T-cell (primary cell): ENCODE data around the gene FBN1. TPM values are rescaled to one million over a fixed set of nuclear protein-coding genes. Genes with fewer than 3 reads are reported as not detected.

ENCODE experiments used
- ATAC-seq, 4 experiments: fragments of 200-7000 bp in 3 of 4; fragments of 150-1000 bp in 1 of 4; cut with Tn5 transposase; replicated peaks in 1 of 4; 1 replicate in 3 of 4; 2 replicates in 1 of 4; pipeline ENCODE4 v1.10.0; 2021; ENCODE audit warnings: moderate library complexity in 3 of 4, mild to moderate bottlenecking in 2 of 4, moderate number of reproducible peaks in 1 of 4
- CTCF ChIA-PET, 2 donors: fragments of 300-600 bp; sonication (Branson Sonifier 250); formaldehyde crosslinking; loops; one replicate each; lab custom pipeline; 2022; ENCODE audit warnings: antibody characterized with exemption in 2 of 2; lab: Charles Lee
- POLR2A ChIA-PET, 2 donors: fragments of 300-600 bp; sonication (Branson Sonifier 250); formaldehyde crosslinking; loops; one replicate each; lab custom pipeline; 2022; ENCODE audit warnings: antibody characterized with exemption in 2 of 2; lab: Charles Lee
- DNase-seq, 35 experiments: peaks; one replicate each; pipeline versions ENCODE4 v3.0.0 to v3.0.0-alpha.2; 2013 to 2023
- H3K27ac ChIP-seq: one replicate; pipeline ENCODE4 v1.5.1; 2013; ENCODE audit warnings: low read length
- H3K27me3 ChIP-seq, 2 experiments: replicated peaks in 1 of 2; 1 replicate in 1 of 2; 2 replicates in 1 of 2; pipeline versions ENCODE4 v1.6.1 to v1.7.0; 2013; ENCODE audit warnings: low read length in 1 of 2, mixed read lengths in 1 of 2; ENCODE audit not compliant: control insufficient read depth in 2 of 2, insufficient read depth in 2 of 2; ENCODE audit errors: extremely low read depth in 1 of 2
- H3K36me3 ChIP-seq, 2 donors: 1 replicate in 1 of 2; 2 replicates in 1 of 2; pipeline versions ENCODE4 v1.6.1 to v1.7.0; 2013; ENCODE audit warnings: low read length in 1 of 2; ENCODE audit not compliant: control insufficient read depth in 2 of 2, insufficient read depth in 1 of 2; ENCODE audit errors: extremely low read depth in 1 of 2
- H3K4me1 ChIP-seq, 2 experiments: 1 replicate in 1 of 2; 2 replicates in 1 of 2; pipeline versions ENCODE4 v1.6.1 to v1.7.0; 2013; ENCODE audit warnings: low read length in 2 of 2, mixed read lengths in 1 of 2; ENCODE audit not compliant: insufficient read depth in 2 of 2, control insufficient read depth in 1 of 2; ENCODE audit errors: extremely low read depth in 1 of 2
- H3K4me3 ChIP-seq, 2 donors: 1 replicate in 1 of 2; 2 replicates in 1 of 2; pipeline versions ENCODE4 v1.5.1 to v1.7.0; 2013; ENCODE audit warnings: mild to moderate bottlenecking in 2 of 2, low read length in 1 of 2, moderate library complexity in 1 of 2; ENCODE audit not compliant: control insufficient read depth in 1 of 2; ENCODE audit errors: extremely low read depth in 1 of 2
- H3K9me3 ChIP-seq: 2 replicates; pipeline ENCODE4 v1.7.0; 2013
- H3K27ac Mint-ChIP-seq, 2 donors: one replicate each; pipeline ENCODE4 v1.8.0; 2020 to 2021; ENCODE audit warnings: mild to moderate bottlenecking in 2 of 2, mixed read lengths in 2 of 2
- H3K27me3 Mint-ChIP-seq, 2 donors: one replicate each; pipeline ENCODE4 v1.8.0; 2021 to 2022; ENCODE audit warnings: mixed read lengths in 2 of 2
- H3K36me3 Mint-ChIP-seq: one replicate; pipeline ENCODE4 v1.8.0; 2021; ENCODE audit warnings: mixed read lengths
- H3K4me1 Mint-ChIP-seq, 3 donors: one replicate each; pipeline ENCODE4 v1.8.0; 2020 to 2022; ENCODE audit warnings: mixed read lengths in 3 of 3, mild to moderate bottlenecking in 1 of 3
- H3K4me3 Mint-ChIP-seq, 3 donors: one replicate each; pipeline ENCODE4 v1.8.0; 2020 to 2022; ENCODE audit warnings: mild to moderate bottlenecking in 3 of 3, mixed read lengths in 3 of 3, moderate library complexity in 3 of 3
- H3K9me3 Mint-ChIP-seq, 3 donors: one replicate each; pipeline ENCODE4 v1.8.0; 2020 to 2022; ENCODE audit warnings: mixed read lengths in 3 of 3
- WGBS: methylation state at CpG from one replicate; pipeline ENCODE4 v1.1.5; 2013; ENCODE audit warnings: missing lambda C conversion rate; ENCODE audit not compliant: insufficient coverage; 5-methylcytosine and 5-hydroxymethylcytosine counted together
- total RNA-seq, 35 experiments: library from RNA in 6 of 35; stranded (reverse) in 6 of 35; fragments of 120-200 nt in 1 of 35; gene quantifications; one replicate each; pipeline versions ENCODE4 v1.2.1 to v1.2.4 and lab custom pipeline; 2013 to 2026

FBN1 gene
- total RNA-seq, 5 donors from 2014 or later (not counting 1 experiment from before 2014, with no cell fraction given): 0.28 to 1.2 (median 0.79) TPM

GRCh38 chr15:48475600-48476395, 169.7 kb downstream of the FBN1 start:
- H3K27ac ChIP-seq: no peak overlapping the region
- Mint-ChIP-seq H3K27ac (no peak overlapping the region), H3K27me3 (no peaks in the 10 kb centered on the region), H3K4me1 (no peaks in the 10 kb centered on the region), H3K4me3 (no peak overlapping the region), H3K36me3 (no peaks in the 10 kb centered on the region), H3K9me3 (no peaks in the 10 kb centered on the region)
- ChIA-PET POLR2A (no interaction called here), CTCF (interaction anchor here in 1 of 2 donors (0.7 kb wide), 1 partner anchor 83 kb away, joined by 4 read pairs; no protein-coding TSS in a partner anchor)
- H3K4me1 ChIP-seq: no peaks in the 10 kb centered on the region
- no peak for DNase-seq
- ATAC-seq: no peak
- 100% methylated on average over 1 of the region's 2 CpGs for WGBS
- H3K4me3 ChIP-seq: no peak overlapping the region
- no peaks in the 10 kb centered on the region for H3K27me3 ChIP-seq
- H3K36me3 ChIP-seq: no peaks in the 10 kb centered on the region
- H3K9me3 ChIP-seq: no peaks in the 10 kb centered on the region

- Histone ChIP-seq H3K4me3 (no peak overlapping the region), H3K4me1 (no peaks in the 10 kb centered on the region), H3K9me3 (no peaks in the 10 kb centered on the region), H3K27ac (no peak overlapping the region), H3K27me3 (no peaks in the 10 kb centered on the region), H3K36me3 (no peaks in the 10 kb centered on the region)
- H3K9me3 Mint-ChIP-seq: no peaks in the 10 kb centered on the region
- ChIA-PET CTCF (no interaction called here), POLR2A (no interaction called here)
- no peak for ATAC-seq
- H3K4me3 Mint-ChIP-seq: no peak overlapping the region
- no peaks in the 10 kb centered on the region for H3K4me1 Mint-ChIP-seq
- H3K27ac Mint-ChIP-seq: no peak overlapping the region
- H3K36me3 Mint-ChIP-seq: no peaks in the 10 kb centered on the region
- no peaks in the 10 kb centered on the region for H3K27me3 Mint-ChIP-seq
- 94% methylated on average over 2 of the region's 2 CpGs for WGBS
- DNase-seq: no peak
Measured at GRCh38 chr15:48473667-48474066, 171.8 kb downstream of the FBN1 start.

DNA sequence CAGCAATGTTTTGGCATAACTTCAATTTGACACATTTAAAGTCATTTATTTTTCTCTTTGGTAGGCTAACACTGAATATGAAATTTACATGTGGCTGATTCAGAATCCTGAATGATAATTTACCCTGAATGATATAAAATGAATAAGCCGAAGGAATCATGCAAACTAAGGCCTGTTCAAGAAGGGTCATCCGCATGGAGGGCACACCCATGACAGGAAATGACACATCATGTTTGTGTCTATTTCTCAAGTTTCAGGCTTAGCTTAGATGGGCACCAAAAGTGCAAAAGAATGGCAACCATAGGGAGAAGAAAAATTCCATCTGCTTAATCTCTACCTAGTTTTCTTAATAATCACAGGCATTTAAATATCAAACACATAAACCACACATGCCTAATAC, 172.8 kb downstream of the FBN1 start:
- H3K27ac ChIP-seq: no peak overlapping the region
- no peak for ATAC-seq
- Mint-ChIP-seq H3K27ac (no peak overlapping the region), H3K4me1 (no peaks in the 10 kb centered on the region), H3K36me3 (no peaks in the 10 kb centered on the region), H3K4me3 (no peak overlapping the region), H3K27me3 (no peaks in the 10 kb centered on the region), H3K9me3 (no peaks in the 10 kb centered on the region)
- ChIA-PET CTCF (no interaction called here), POLR2A (no interaction called here)
- H3K4me1 ChIP-seq: no peaks in the 10 kb centered on the region
- no peaks in the 10 kb centered on the region for H3K27me3 ChIP-seq
- 87% methylated on average over 2 of the region's 2 CpGs for WGBS
- H3K9me3 ChIP-seq: no peaks in the 10 kb centered on the region
- no peak overlapping the region for H3K4me3 ChIP-seq
- DNase-seq: no peak
- H3K36me3 ChIP-seq: no peaks in the 10 kb centered on the region

- no peaks in the 10 kb centered on the region for H3K9me3 Mint-ChIP-seq
- Histone ChIP-seq H3K27me3 (no peaks in the 10 kb centered on the region), H3K36me3 (no peaks in the 10 kb centered on the region), H3K4me1 (no peaks in the 10 kb centered on the region), H3K4me3 (no peak overlapping the region), H3K27ac (no peak overlapping the region), H3K9me3 (no peaks in the 10 kb centered on the region)
- no peaks in the 10 kb centered on the region for H3K4me1 Mint-ChIP-seq
- H3K4me3 Mint-ChIP-seq: no peak overlapping the region
- POLR2A ChIA-PET: no interaction called here
- ATAC-seq (no peak), DNase-seq (no peak)
- H3K36me3 Mint-ChIP-seq: no peaks in the 10 kb centered on the region
- H3K27me3 Mint-ChIP-seq: no peaks in the 10 kb centered on the region
- CTCF ChIA-PET: no interaction called here
- 100% methylated on average over 2 of the region's 5 CpGs for WGBS
- no peak overlapping the region for H3K27ac Mint-ChIP-seq
Measured at GRCh38 chr15:48471073-48471472, 174.4 kb downstream of the FBN1 start.

GRCh38 chr15:48470096-48470495, 175.4 kb downstream of the FBN1 start:
- Histone ChIP-seq H3K36me3 (no peaks in the 10 kb centered on the region), H3K27ac (no peak overlapping the region), H3K9me3 (no peaks in the 10 kb centered on the region), H3K27me3 (no peaks in the 10 kb centered on the region), H3K4me1 (no peaks in the 10 kb centered on the region), H3K4me3 (no peak overlapping the region)
- H3K27ac Mint-ChIP-seq: no peak overlapping the region
- WGBS: 40% methylated on average over 1 of the region's 4 CpGs
- DNase-seq (no peak), ATAC-seq (no peak)
- no peak overlapping the region for H3K4me3 Mint-ChIP-seq
- no peaks in the 10 kb centered on the region for H3K4me1 Mint-ChIP-seq
- ChIA-PET POLR2A (no interaction called here), CTCF (no interaction called here)
- H3K27me3 Mint-ChIP-seq: no peaks in the 10 kb centered on the region
- H3K36me3 Mint-ChIP-seq: no peaks in the 10 kb centered on the region
- no peaks in the 10 kb centered on the region for H3K9me3 Mint-ChIP-seq

DNA sequence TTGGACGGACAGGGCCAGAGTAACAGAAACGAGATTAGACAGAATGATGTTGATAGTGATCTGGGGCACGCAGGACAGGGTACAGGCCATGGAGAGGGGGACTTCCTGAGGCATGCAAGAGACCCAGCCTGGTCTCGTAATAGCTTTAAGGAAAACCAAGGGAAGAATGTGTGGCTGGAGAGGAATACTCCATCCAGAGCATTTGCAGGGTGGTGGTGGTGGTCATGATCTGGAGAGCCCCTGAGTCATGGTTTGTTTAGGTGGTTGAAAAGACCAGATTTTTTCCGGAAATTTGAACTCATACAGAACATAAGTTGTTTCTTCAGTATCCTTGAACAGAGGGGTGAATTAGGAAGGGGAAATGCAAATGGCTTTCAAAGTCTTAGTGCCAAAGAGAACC, 175.8 kb downstream of the FBN1 start:
- WGBS: 95% methylated on average over 4 of the region's 5 CpGs
- no peak overlapping the region for H3K4me3 ChIP-seq
- no peaks in the 10 kb centered on the region for H3K4me1 ChIP-seq
- H3K27ac Mint-ChIP-seq: no peak overlapping the region
- ChIA-PET CTCF (no interaction called here), POLR2A (no interaction called here)
- H3K36me3 Mint-ChIP-seq: no peaks in the 10 kb centered on the region
- H3K4me1 Mint-ChIP-seq: no peaks in the 10 kb centered on the region
- no peak for ATAC-seq
- H3K36me3 ChIP-seq: no peaks in the 10 kb centered on the region
- H3K4me3 Mint-ChIP-seq: no peak overlapping the region
- no peaks in the 10 kb centered on the region for H3K9me3 ChIP-seq
- DNase-seq: no peak
- no peak overlapping the region for H3K27ac ChIP-seq
- no peaks in the 10 kb centered on the region for H3K9me3 Mint-ChIP-seq
- no peaks in the 10 kb centered on the region for H3K27me3 Mint-ChIP-seq
- no peaks in the 10 kb centered on the region for H3K27me3 ChIP-seq
